Fibroblast of lung (primary cell): ENCODE data around the gene BTN2A1.

Source experiments
- EZH2 ChIP-seq: IDR thresholded peaks from 2 replicates; pipeline ENCODE4 v1.5.1; 2012; ENCODE audit warnings: low read length, control low read depth, mild to moderate bottlenecking; ENCODE audit errors: missing control alignments
- TF ChIP-seq, protein P1 (sequence below), 2 donors: IDR thresholded peaks in 1 of 2; conservative IDR thresholded peaks in 1 of 2; 1 replicate in 1 of 2; 2 replicates in 1 of 2; pipeline ENCODE4 v1.5.1; 2011 to 2012; ENCODE audit warnings: low read length in 2 of 2, control low read depth in 1 of 2, inconsistent platforms in 1 of 2, low read depth in 1 of 2, mild to moderate bottlenecking in 1 of 2

- TF ChIP-seq, protein P1, sequence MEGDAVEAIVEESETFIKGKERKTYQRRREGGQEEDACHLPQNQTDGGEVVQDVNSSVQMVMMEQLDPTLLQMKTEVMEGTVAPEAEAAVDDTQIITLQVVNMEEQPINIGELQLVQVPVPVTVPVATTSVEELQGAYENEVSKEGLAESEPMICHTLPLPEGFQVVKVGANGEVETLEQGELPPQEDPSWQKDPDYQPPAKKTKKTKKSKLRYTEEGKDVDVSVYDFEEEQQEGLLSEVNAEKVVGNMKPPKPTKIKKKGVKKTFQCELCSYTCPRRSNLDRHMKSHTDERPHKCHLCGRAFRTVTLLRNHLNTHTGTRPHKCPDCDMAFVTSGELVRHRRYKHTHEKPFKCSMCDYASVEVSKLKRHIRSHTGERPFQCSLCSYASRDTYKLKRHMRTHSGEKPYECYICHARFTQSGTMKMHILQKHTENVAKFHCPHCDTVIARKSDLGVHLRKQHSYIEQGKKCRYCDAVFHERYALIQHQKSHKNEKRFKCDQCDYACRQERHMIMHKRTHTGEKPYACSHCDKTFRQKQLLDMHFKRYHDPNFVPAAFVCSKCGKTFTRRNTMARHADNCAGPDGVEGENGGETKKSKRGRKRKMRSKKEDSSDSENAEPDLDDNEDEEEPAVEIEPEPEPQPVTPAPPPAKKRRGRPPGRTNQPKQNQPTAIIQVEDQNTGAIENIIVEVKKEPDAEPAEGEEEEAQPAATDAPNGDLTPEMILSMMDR (conservative IDR thresholded peaks at IDR 0.05 in 1 of 2, IDR thresholded peaks at IDR 0.05 in 1 of 2; ENCODE audit: low read depth in 1 of 2, low read length in 2 of 2), result no peak
- no peak for TF ChIP-seq EZH2
These were observed 20.2 kb upstream of the BTN2A1 start for GRCh38 chr6:26437550-26437949.
